ENCODE data around the gene SDHD.
A peak's percentile ranks its signal among the peaks of the same experiment; 100 is the strongest.

Gene SDHD

DNA sequence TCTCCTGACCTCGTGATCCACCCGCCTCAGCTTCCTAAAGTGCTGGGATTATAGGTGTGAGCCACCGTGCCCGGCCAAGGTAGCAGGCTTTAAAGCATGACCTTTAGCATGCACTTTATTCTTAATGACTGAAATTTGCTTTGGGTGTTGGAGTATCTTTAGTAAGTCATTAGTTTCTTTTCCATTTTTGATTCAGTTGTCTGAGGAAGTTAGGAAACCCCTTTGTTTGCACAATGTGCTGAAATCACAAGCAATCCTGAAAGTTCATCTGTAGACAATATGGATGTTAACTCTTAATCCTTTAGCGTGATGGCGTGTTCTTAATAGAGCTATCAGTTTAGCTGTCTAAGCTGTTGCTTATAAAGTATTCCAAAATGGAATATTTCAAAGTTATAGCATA is 16.8 kb downstream of the SDHD start:
- DNase-seq (ENCODE audit: low read depth) = no peak

DNA sequence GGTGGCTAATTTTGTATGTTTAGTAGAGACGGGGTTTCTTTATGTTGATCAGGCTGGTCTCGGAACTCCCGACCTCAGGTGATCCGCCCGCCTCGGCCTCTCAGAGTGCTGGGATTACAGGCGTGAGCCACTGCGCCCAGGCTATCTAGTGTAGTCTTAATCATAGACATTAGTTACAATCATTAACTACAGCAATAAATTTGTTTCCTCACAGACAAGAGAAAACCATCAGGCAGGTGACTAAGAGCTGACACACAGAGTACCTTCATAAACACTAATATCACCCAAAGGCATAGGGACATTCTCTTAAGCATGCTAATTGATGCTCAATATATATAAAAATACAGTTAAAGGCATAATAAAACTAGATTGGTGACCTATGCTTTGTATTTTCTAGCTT is 19.4 kb downstream of the SDHD start:
- DNase-seq (ENCODE audit: low read depth) = no peak

DNA sequence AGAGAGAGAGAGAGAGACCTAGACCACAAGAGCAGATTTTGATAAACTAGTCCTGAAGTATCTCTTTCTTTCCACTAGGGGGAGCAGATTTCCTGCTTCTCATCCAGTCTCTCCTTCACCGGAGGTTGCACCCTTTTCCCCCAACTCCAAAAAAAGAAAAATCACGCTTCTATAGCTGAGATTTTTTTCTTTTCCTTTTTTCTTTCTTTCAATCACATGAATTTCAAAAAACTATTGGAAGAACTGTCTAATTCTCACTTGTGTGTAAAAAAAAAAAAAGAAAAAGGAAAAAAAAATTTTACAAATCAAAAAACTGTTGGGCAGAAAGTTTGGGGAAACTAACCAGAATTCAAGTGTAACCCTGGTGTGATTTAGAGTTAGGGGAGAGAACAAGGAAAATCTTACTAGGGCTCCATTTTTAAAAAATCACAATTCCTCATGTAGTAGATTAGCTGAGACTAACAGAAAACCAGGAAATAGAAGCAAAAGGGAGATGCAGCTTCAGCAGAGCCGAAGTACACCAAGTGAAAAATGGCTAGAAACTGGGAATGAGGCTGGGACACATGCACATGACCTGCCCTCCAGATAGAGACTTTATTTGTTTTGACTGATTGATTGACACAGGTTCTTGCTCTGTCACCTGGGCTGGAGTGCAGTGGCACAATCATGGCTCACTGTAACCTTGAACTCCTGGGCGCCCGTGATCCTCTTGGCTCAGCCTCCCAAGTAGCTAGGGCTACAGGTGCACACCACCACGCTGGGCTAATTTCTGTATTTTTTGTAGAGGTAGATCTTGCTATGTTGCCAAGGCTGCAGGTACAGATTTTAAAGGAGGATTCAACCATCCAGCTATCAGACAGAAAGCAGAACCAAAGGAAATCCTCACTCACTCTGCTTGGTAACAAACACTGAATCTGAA is 27.1 kb downstream of the SDHD start:
- DNase-seq (ENCODE audit: low read depth) = peak; percentile 73

GRCh38 chr11:112114460-112114859 is 27.8 kb downstream of the SDHD start:
- DNase-seq (ENCODE audit: low read depth) = no peak

DNA sequence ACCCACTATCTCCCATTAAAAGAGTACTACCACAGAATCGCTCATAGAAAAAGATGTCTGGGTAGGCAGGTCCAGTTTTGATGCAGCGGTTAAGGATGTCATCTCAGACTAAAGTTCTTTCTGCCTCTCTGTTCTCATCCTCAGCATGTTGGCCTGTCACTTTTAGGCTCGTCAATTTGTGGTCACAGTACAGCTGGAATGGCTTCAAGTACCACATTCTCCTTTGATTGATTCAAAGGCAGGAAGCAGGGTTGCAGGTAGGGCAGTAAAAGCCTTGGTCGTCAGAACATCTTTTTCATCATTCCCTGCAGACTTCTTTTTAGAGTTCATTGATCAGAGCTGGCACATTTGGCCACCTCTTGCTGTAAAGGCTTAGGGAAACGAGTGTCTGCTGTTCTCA is 28.7 kb downstream of the SDHD start:
- DNase-seq (ENCODE audit: low read depth) = no peak

GRCh38 chr11:112118176-112118575 is 31.5 kb downstream of the SDHD start:
- no peak for DNase-seq (ENCODE audit: low read depth)

- peak; percentile 34 for DNase-seq (ENCODE audit: low read depth)
Measured at GRCh38 chr11:112121981-112122615, 35.4 kb downstream of the SDHD start.

- no peak for DNase-seq (ENCODE audit: low read depth)
Measured at GRCh38 chr11:112123129-112123528, 36.5 kb downstream of the SDHD start.

GRCh38 chr11:112127056-112127455 is 40.4 kb downstream of the SDHD start:
- no peak for DNase-seq (ENCODE audit: low read depth)

GRCh38 chr11:112128483-112129121 is 41.9 kb downstream of the SDHD start:
- peak; percentile 87 for DNase-seq (ENCODE audit: low read depth)

DNA sequence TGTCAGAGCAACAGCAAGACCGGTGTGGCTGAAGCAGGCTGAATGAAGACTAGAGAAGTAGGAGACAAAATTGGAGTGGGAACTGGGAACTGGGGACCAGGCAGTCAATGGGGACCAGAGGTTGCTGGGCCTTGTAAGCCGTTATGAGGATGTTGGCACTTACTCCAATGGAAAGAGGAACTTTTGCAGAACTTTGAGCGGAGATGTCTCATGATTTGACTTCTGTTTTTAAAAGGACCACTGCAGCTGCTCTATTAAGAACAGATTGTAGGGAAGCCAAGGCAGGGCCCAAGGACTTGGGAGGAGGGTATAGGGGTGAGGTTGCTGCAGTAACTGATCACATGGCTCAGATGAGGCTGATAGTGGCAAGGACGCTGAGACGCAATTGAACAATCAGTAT is 43.0 kb downstream of the SDHD start:
- DNase-seq (ENCODE audit: low read depth) = no peak

DNA sequence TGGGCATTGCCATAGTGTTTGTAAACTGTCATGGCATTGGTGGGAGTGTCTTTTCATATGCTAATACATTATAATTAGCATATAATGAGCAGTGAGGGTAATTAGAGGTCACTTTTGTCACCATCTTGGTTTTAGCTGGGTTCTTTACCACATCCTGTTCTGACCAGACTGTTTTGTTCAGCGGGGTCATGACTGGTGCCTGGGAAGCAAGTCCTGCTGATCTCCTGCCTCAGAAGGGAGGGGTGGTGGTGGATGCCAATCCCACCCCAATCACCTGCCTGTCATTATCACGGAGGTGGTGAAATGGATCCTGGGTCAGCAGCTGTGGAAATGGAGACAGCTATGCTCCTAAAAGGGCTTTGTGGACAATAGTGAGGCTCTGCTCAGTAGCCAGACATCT is 46.1 kb downstream of the SDHD start:
- DNase-seq (ENCODE audit: low read depth) = no peak

GRCh38 chr11:112134473-112134872 is 47.8 kb downstream of the SDHD start:
- no peak for DNase-seq (ENCODE audit: low read depth)

GRCh38 chr11:112143597-112143996 is 56.9 kb downstream of the SDHD start:
- DNase-seq (ENCODE audit: low read depth) = no peak
